ENCODE measurements around the gene SIPA1L2. TPM values are rescaled to one million over a fixed set of nuclear protein-coding genes. Genes with fewer than 3 reads are reported as not detected.

The SIPA1L2 gene
- total RNA-seq, 3 donors from 2014 or later, result 16.3 to 46.9 (median 35.9) TPM

DNA sequence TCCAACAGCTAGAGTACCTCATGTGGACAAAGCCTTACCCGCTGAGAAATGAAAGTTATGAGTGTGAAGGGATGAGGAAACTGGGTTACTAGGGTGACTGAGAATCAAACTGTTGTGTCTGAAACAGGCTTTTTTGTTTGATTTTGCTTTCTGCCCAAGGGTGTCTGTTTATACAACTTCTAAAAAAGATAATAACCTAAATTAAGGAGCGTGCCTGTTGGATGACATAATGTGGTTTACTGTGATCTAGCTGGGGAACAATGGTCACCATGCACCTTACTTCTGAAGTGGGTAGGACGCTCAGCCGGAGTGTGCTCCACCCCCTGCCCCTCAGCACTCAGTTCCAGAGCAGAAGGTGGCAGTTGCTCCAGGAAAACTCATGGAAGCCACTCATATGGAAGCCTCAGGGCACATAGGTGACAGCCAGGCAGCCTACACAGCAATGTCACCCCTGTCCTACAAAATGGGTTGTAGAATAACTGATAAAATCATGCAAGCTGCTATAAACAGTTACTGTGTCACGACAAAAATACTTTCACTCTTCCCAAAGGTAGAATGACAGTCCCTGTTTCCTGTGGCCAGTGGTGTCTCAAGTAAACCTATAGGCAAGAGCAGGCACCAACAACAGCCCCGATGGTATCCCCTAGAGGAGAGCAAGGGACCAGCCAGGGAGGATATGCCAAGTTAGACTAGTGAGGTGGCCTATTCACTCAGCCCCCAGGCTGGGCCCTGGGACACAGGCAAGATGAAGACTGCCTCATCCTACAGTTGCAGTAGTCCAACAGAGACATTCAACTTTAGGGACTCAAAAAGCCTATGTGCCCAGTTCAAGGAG is 29.3 kb downstream of the SIPA1L2 start:
- DNase-seq (ENCODE audit: low spot score in 2 of 2), result no peak
- no peaks in the 10 kb centered on the region for H3K9me3 ChIP-seq
- no peaks in the 10 kb centered on the region for H3K36me3 ChIP-seq
- H3K4me3 ChIP-seq, result no peak overlapping the region
- no peak for TF ChIP-seq POLR2A (IDR thresholded peaks at IDR 0.05)
- TF ChIP-seq POLR2AphosphoS5 (IDR thresholded peaks at IDR 0.05), result no peak
- TF ChIP-seq, protein P1, sequence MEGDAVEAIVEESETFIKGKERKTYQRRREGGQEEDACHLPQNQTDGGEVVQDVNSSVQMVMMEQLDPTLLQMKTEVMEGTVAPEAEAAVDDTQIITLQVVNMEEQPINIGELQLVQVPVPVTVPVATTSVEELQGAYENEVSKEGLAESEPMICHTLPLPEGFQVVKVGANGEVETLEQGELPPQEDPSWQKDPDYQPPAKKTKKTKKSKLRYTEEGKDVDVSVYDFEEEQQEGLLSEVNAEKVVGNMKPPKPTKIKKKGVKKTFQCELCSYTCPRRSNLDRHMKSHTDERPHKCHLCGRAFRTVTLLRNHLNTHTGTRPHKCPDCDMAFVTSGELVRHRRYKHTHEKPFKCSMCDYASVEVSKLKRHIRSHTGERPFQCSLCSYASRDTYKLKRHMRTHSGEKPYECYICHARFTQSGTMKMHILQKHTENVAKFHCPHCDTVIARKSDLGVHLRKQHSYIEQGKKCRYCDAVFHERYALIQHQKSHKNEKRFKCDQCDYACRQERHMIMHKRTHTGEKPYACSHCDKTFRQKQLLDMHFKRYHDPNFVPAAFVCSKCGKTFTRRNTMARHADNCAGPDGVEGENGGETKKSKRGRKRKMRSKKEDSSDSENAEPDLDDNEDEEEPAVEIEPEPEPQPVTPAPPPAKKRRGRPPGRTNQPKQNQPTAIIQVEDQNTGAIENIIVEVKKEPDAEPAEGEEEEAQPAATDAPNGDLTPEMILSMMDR (IDR thresholded peaks at IDR 0.05), result no peak
- H3K4me1 ChIP-seq, result no peaks in the 10 kb centered on the region
- intact Hi-C loops (cut with DNase I; ENCODE audit: low total_unique reads), result no loop called here
- H3K27ac ChIP-seq, result peak overlapping the region in 1 of 2 donors; percentile 48
- H3K27me3 ChIP-seq, result no peaks in the 10 kb centered on the region

- no peaks in the 10 kb centered on the region for H3K4me1 ChIP-seq
- TF ChIP-seq POLR2AphosphoS5 (IDR thresholded peaks at IDR 0.05) (no peak), POLR2A (IDR thresholded peaks at IDR 0.05) (no peak)
- TF ChIP-seq, protein P1 (IDR thresholded peaks at IDR 0.05), result no peak
- DNase-seq (ENCODE audit: low spot score in 2 of 2), result no peak
- intact Hi-C loops (cut with DNase I; ENCODE audit: low total_unique reads), result no loop called here
- no peaks in the 10 kb centered on the region for H3K27me3 ChIP-seq
- H3K4me3 ChIP-seq, result no peak overlapping the region
- H3K9me3 ChIP-seq, result no peaks in the 10 kb centered on the region
- no peaks in the 10 kb centered on the region for H3K36me3 ChIP-seq
- H3K27ac ChIP-seq, result no peak overlapping the region
Measured at GRCh38 chr1:232599178-232600041, 30.5 kb downstream of the SIPA1L2 start.

GRCh38 chr1:232598837-232599177 is 31.1 kb downstream of the SIPA1L2 start:
- DNase-seq (ENCODE audit: low spot score in 2 of 2), result no peak
- TF ChIP-seq, protein P1 (IDR thresholded peaks at IDR 0.05), result no peak
- TF ChIP-seq POLR2A (IDR thresholded peaks at IDR 0.05) (no peak), POLR2AphosphoS5 (IDR thresholded peaks at IDR 0.05) (no peak)
- H3K4me1 ChIP-seq, result no peaks in the 10 kb centered on the region

GRCh38 chr1:232598133-232598532 is 31.8 kb downstream of the SIPA1L2 start:
- H3K36me3 ChIP-seq, result no peaks in the 10 kb centered on the region
- DNase-seq (ENCODE audit: low spot score in 2 of 2), result no peak
- intact Hi-C loops (cut with DNase I; ENCODE audit: low total_unique reads), result no loop called here
- no peaks in the 10 kb centered on the region for H3K4me1 ChIP-seq
- no peak for TF ChIP-seq POLR2A (IDR thresholded peaks at IDR 0.05)
- TF ChIP-seq POLR2AphosphoS5 (IDR thresholded peaks at IDR 0.05), result no peak
- peak overlapping the region in 1 of 2 donors; percentile 38 for H3K27ac ChIP-seq
- H3K4me3 ChIP-seq, result no peak overlapping the region
- no peaks in the 10 kb centered on the region for H3K9me3 ChIP-seq
- H3K27me3 ChIP-seq, result no peaks in the 10 kb centered on the region

More at GRCh38 chr1:232598837-232599177, 31.1 kb downstream of the SIPA1L2 start:
- Histone ChIP-seq H3K36me3 (no peaks in the 10 kb centered on the region), H3K27ac (no peak overlapping the region), H3K27me3 (no peaks in the 10 kb centered on the region), H3K4me3 (no peak overlapping the region), H3K9me3 (no peaks in the 10 kb centered on the region)
- intact Hi-C loops (cut with DNase I; ENCODE audit: low total_unique reads), result no loop called here

DNA sequence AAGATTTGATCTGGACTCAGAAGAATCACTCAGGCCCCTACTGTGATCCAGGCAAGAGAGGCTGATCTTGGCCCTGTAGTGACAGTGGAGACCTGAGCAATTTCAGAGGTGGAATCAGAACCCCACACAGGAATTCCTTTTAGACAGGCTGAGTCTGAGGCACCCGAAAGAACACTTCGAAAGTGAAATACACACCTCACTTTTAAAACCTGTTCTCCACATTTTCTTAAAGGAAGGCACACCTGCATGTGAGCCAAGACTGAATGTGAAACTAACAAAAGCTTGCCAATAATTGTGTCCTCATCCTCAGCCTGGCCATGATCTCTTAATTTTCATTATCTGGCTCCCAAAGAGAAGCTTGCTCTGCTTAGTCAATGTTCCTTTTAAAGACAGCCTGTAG is 32.2 kb downstream of the SIPA1L2 start:
- no peaks in the 10 kb centered on the region for H3K27me3 ChIP-seq
- intact Hi-C loops (cut with DNase I; ENCODE audit: low total_unique reads), result no loop called here
- H3K36me3 ChIP-seq, result no peaks in the 10 kb centered on the region
- no peaks in the 10 kb centered on the region for H3K4me1 ChIP-seq
- no peak overlapping the region for H3K4me3 ChIP-seq
- peak overlapping the region in 1 of 2 donors; percentile 38 for H3K27ac ChIP-seq
- H3K9me3 ChIP-seq, result no peaks in the 10 kb centered on the region
- no peak for DNase-seq (ENCODE audit: low spot score in 2 of 2)
- TF ChIP-seq, protein P1 (IDR thresholded peaks at IDR 0.05), result no peak
- TF ChIP-seq POLR2A (IDR thresholded peaks at IDR 0.05) (no peak), POLR2AphosphoS5 (IDR thresholded peaks at IDR 0.05) (no peak)
